ENCODE data around the gene CERT1. TPM values are rescaled to one million over a fixed set of nuclear protein-coding genes. Genes with fewer than 3 reads are reported as not detected.

CERT1 gene
- total and polyA plus RNA-seq, 2 donors (not counting 3 experiments of a cell fraction or from before 2014, with no cell fraction given): 8.0 to 21.3 TPM

- H3K4me2 ChIP-seq (ENCODE audit: insufficient read depth, low read length): no peak overlapping the region
- no peak for FAIRE-seq
- intact Hi-C loops (cut with micrococcal nuclease) (no loop called here), dilution Hi-C loops (cut with MboI; ENCODE audit: extremely low pct_ligation_motif_present, low sequenced_read_pairs) (no loop called here)
- no peaks in the 10 kb centered on the region for H4K20me1 ChIP-seq (replicated peaks; ENCODE audit: control insufficient read depth, extremely low read depth, insufficient read depth, low read length)
- no TSS peak for BruUV-seq (replicated peaks)
- ChIA-PET CTCF (interaction anchor here (1.2 kb wide), 1 partner anchor 300 kb away, joined by 3 read pairs; no protein-coding TSS in a partner anchor), POLR2A (no interaction called here)
- H3K9me1 ChIP-seq (replicated peaks; ENCODE audit: control insufficient read depth, extremely low read depth, insufficient read depth, low read length): no peaks in the 10 kb centered on the region
- H3K4me3 ChIP-seq (replicated peaks in 1 of 3; ENCODE audit: insufficient read depth in 1 of 3, low read depth in 1 of 3, low read length in 3 of 3): no peak overlapping the region
- DNase-seq (ENCODE audit: low read depth, low spot score): no peak
- H3K27me3 ChIP-seq (ENCODE audit: control insufficient read depth in 2 of 2, insufficient read depth in 2 of 2, low read length in 2 of 2): no peaks in the 10 kb centered on the region
- peaks cover 0 to 5% of the 10 kb centered on the region in 2 experiments for H3K36me3 ChIP-seq (ENCODE audit: control insufficient read depth in 2 of 2, extremely low read depth in 1 of 2, insufficient read depth in 2 of 2, low read length in 2 of 2)
- H3K9me3 ChIP-seq (replicated peaks; ENCODE audit: control insufficient read depth, insufficient read depth, low read length): no peaks in the 10 kb centered on the region
- H3K4me1 ChIP-seq (ENCODE audit: control insufficient read depth, extremely low read depth, insufficient read depth, low read length): no peaks in the 10 kb centered on the region
- TF ChIP-seq GATA2 (IDR thresholded peaks at IDR 0.05; ENCODE audit: insufficient read depth, insufficient read length, low read depth, low read length): no peak
- TF ChIP-seq MYC (IDR thresholded peaks at IDR 0.05; ENCODE audit: low read depth, low read length): no peak
- no peak for TF ChIP-seq MAX (IDR thresholded peaks at IDR 0.05; ENCODE audit: insufficient read depth, insufficient read length)
- no peak for TF ChIP-seq CTCF (IDR thresholded peaks at IDR 0.05; ENCODE audit: extremely low read depth in 1 of 2, insufficient read depth in 1 of 2, low read depth in 1 of 2, low read length in 2 of 2)
- no peak for TF ChIP-seq POLR2A (IDR thresholded peaks at IDR 0.05; ENCODE audit: low read depth, low read length)
- no peak for TF ChIP-seq FOS (IDR thresholded peaks at IDR 0.05; ENCODE audit: borderline replicate concordance, insufficient read depth, low read length)
- TF ChIP-seq POLR2AphosphoS5 (IDR thresholded peaks at IDR 0.05; ENCODE audit: insufficient read depth, low read depth, low read length): no peak
- TF ChIP-seq EZH2 (IDR thresholded peaks at IDR 0.05; ENCODE audit: borderline replicate concordance, low read depth, low read length, severe bottlenecking): no peak
- no peak for TF ChIP-seq JUN (IDR thresholded peaks at IDR 0.05; ENCODE audit: borderline replicate concordance, insufficient read depth, insufficient read length, low read depth)
- no peak overlapping the region for H3K27ac ChIP-seq (ENCODE audit: insufficient read depth, low read depth, low read length)
- H3K9ac ChIP-seq (replicated peaks; ENCODE audit: extremely low read depth, insufficient read depth, low read length): no peak overlapping the region
- no peak overlapping the region for H2AFZ ChIP-seq (ENCODE audit: low read depth, low read length)
- no peaks in the 10 kb centered on the region for H3K79me2 ChIP-seq (ENCODE audit: control insufficient read depth, insufficient read depth, low read length)
These were observed 130.0 kb downstream of the CERT1 start for GRCh38 chr5:75381456-75381855.

Measured in endothelial cell of umbilical vein (primary cell).